ENCODE results near the gene ZNF311. TPM values are rescaled to one million over a fixed set of nuclear protein-coding genes. Genes with fewer than 3 reads are reported as not detected.
"Not testable (repeated sequence)": the region's sequence is repeated elsewhere in the genome, so short reads cannot be mapped to it uniquely, and the experiment has no call there.

Gene ZNF311
- total RNA-seq, 1 donor from 2014 or later = 0.59 TPM

DNA sequence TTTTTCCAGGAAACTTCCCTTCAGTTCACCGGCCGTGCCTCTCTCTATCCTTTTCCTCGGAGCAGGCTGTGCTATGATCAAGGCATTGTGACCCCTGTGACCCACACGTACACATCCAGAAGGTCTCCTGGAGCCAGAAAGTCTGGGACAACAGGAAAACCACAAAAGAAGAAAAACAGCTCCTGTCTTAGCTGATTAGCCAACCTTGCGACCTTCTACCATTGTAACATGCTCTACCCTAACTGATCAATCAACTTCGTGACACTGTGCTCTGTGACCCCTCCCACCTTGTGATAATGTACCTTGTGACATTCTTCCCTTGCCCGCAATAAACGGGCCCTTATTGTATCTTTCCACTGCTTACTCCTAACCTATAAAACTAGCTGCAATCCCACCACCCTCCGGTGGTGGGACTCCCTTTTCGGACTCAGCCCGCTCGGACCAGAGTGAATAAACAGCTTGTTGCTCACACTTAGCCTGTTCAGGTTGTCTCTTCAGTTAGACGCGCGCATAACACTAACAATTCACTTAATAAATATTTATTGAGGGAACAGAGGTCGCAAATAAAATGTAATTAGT, 24.2 kb downstream of the ZNF311 start:
- H3K9me3 Mint-ChIP-seq = no peaks in the 10 kb centered on the region
- peaks cover 40% of the 10 kb centered on the region for H3K27me3 Mint-ChIP-seq (ENCODE audit: low read depth)
- peak; percentile 49 for DNase-seq (ENCODE audit: low spot score)
- peak overlapping the region; percentile 78 for H3K27ac Mint-ChIP-seq
- peaks cover 43% of the 10 kb centered on the region for H3K4me1 Mint-ChIP-seq (ENCODE audit: low read depth)
- intact Hi-C loops (cut with micrococcal nuclease) = loop anchor here (1.0 to 10.0 kb wide), 5 partner anchors 37 to 1076 kb away; no protein-coding TSS in a partner anchor
- H3K36me3 Mint-ChIP-seq (ENCODE audit: low read depth) = peaks cover 3% of the 10 kb centered on the region
- H3K4me3 Mint-ChIP-seq (ENCODE audit: low read depth) = peak overlapping the region; percentile 89

DNA sequence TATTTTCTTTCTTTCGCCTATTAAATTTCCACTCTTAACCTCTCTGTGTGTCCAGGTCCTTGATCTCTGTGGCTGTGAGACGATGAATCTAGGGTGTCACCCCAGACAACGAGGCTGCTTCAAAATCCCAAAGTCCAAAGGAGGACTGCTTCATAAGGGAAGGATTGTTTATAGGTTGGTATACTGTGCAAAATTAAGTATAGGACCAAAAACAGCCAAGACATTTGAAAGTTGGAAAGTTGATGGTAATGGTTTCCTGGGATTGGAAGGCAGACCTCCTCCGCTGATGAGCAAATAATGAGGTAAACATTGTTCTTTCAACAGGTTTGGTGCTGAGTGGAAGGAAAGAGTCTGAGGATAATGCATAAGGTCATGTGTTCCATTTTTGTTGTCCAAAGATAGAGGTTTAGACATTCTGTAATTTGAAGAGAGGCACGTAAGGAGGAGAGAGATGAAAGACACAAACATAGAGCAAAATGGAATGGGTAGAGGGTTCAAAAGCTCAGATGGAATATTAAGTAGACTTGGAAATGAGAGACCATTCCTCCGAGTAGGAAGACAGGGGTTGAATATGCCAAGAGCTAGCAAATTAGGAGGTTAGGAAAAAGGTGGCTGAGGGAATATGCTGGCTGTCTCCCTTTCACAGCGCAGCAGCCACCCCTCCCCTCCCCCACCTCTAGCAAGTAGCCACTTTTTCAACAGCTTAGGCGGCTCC, 24.8 kb downstream of the ZNF311 start:
- Mint-ChIP-seq H3K27ac (peak overlapping the region; percentile 3), H3K27me3 (ENCODE audit: low read depth) (peaks cover 33% of the 10 kb centered on the region), H3K9me3 (no peaks in the 10 kb centered on the region), H3K4me1 (ENCODE audit: low read depth) (peaks cover 38% of the 10 kb centered on the region), H3K36me3 (ENCODE audit: low read depth) (peaks cover 3% of the 10 kb centered on the region), H3K4me3 (ENCODE audit: low read depth) (peak overlapping the region; percentile 89)
- intact Hi-C loops (cut with micrococcal nuclease) = loop anchor here (5.0 to 10.0 kb wide), 2 partner anchors 118 to 1075 kb away; no protein-coding TSS in a partner anchor
- no peak for DNase-seq (ENCODE audit: low spot score)

DNA sequence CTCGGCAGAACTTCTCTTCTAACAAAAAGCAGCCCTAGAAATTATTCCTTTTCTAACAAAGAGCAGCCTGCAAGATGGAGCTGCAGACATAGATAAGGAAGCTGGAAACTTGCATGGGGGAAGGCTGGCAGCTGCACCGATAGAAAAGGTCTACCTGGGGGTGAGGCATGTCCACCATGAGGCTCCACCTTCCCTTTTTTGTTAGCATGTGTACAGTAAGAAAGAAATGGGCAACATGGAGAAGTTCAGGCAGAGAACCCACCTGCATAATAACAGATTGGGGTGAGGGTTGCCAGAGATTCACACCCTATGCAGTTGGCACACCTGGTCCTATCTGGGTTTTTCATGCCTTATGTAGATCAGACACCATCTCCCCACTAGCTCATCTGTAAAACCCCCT, 25.4 kb downstream of the ZNF311 start:
- intact Hi-C loops (cut with micrococcal nuclease) = loop anchor here (5.0 to 10.0 kb wide), 2 partner anchors 117 to 1075 kb away; no protein-coding TSS in a partner anchor
- Mint-ChIP-seq H3K27ac (no peak overlapping the region), H3K9me3 (no peaks in the 10 kb centered on the region), H3K27me3 (ENCODE audit: low read depth) (peaks cover 33% of the 10 kb centered on the region), H3K4me3 (ENCODE audit: low read depth) (no peak overlapping the region), H3K4me1 (ENCODE audit: low read depth) (peaks cover 35% of the 10 kb centered on the region), H3K36me3 (ENCODE audit: low read depth) (peaks cover 3% of the 10 kb centered on the region)
- no peak for DNase-seq (ENCODE audit: low spot score)

DNA sequence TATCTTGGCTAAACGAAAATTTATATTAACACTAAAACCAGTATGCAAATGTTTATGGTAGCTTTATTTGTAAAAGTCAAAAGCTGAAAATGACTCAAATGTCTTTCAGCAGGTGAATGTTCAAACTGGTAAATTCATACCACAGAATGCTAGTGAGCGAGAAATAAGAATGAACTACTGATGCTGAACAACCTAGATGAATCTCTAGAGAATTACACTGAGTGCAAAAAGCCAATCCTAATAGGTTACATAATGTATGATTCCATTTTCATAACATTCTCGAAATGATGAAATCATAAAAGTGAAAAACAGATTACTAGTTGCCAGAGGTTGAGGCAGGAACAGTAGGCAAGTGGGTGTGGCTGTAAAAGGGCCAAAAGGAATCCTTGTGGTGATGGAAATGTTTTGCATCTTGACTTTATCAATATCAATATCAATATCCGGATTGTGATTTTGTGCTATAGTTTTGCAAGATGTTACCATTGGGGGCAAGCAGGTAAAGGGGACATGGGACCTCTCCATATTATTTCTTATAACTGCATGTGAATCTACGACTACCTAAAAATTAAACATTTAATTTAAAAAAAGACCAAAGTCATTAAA, 26.1 kb downstream of the ZNF311 start:
- Mint-ChIP-seq H3K27me3 (ENCODE audit: low read depth) (peaks cover 37% of the 10 kb centered on the region), H3K36me3 (ENCODE audit: low read depth) (peaks cover 3% of the 10 kb centered on the region), H3K9me3 (no peaks in the 10 kb centered on the region), H3K27ac (no peak overlapping the region), H3K4me3 (ENCODE audit: low read depth) (no peak overlapping the region), H3K4me1 (ENCODE audit: low read depth) (peaks cover 35% of the 10 kb centered on the region)
- no peak for DNase-seq (ENCODE audit: low spot score)
- intact Hi-C loops (cut with micrococcal nuclease) = no loop called here

DNA sequence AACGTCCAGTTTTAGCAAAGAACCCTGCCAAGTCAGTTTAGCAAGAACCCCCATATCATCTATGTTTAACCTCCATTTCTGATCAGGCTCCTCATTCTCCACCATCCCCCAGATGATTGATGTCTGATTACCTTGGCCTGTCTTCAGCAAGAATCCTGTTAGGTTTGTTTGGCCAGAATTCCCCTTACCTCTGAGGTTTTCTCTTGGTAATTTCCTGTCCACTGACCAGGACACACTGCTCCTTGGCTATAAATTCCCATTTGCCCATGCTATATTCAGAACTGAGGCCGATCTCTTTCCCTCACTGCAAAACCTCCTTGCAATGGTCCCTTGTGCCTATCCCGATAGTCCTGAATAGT, 27.0 kb downstream of the ZNF311 start:
- Mint-ChIP-seq H3K36me3 (ENCODE audit: low read depth) (peaks cover 3% of the 10 kb centered on the region), H3K9me3 (no peaks in the 10 kb centered on the region), H3K27ac (no peak overlapping the region), H3K4me3 (ENCODE audit: low read depth) (peak overlapping the region; percentile 66), H3K27me3 (ENCODE audit: low read depth) (peaks cover 37% of the 10 kb centered on the region), H3K4me1 (ENCODE audit: low read depth) (peaks cover 31% of the 10 kb centered on the region)
- DNase-seq (ENCODE audit: low spot score) = no peak
- intact Hi-C loops (cut with micrococcal nuclease) = no loop called here

DNA sequence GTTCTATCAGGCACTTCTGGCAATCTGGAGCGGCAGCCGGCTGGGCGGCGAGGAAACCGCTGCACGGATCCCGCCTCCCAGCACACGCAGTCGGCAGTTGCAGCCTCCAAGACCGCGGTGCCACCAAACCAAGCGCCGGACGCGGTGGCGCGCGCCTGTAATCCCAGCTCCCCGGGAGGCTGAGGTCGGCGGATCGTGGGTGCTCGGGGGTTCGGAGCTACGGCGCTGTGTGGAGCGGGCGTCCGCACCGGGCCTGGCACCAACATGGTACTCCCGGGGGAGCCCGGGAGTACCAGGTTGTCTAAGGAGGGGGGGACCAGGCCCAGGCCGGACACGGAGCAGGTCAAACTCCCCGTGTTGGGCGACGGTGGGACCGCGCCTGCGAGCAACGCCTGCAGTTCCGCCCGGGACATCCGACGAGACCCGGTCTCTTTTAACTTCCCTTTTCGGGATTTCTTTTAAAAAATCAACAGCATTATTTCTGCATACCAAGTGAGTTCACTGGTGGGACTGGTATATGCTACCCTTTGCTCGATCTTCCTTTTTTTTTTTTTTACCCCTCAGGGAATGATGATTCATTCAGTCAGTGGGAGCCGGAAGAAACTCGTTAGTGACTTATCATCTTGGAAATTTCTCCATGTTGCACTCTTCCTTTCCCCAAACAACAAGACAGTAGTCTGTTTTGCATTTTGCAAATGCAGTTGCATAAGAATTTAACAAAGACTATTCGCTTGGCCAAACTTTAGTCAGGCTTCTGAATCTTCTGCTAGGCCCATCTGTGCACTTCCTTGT, 27.6 kb downstream of the ZNF311 start:
- intact Hi-C loops (cut with micrococcal nuclease) = no loop called here
- Mint-ChIP-seq H3K36me3 (ENCODE audit: low read depth) (peaks cover 3% of the 10 kb centered on the region), H3K27ac (no peak overlapping the region), H3K9me3 (no peaks in the 10 kb centered on the region), H3K27me3 (ENCODE audit: low read depth) (peaks cover 37% of the 10 kb centered on the region), H3K4me3 (ENCODE audit: low read depth) (peak overlapping the region; percentile 71), H3K4me1 (ENCODE audit: low read depth) (peaks cover 26% of the 10 kb centered on the region)
- no peak for DNase-seq (ENCODE audit: low spot score)

DNA sequence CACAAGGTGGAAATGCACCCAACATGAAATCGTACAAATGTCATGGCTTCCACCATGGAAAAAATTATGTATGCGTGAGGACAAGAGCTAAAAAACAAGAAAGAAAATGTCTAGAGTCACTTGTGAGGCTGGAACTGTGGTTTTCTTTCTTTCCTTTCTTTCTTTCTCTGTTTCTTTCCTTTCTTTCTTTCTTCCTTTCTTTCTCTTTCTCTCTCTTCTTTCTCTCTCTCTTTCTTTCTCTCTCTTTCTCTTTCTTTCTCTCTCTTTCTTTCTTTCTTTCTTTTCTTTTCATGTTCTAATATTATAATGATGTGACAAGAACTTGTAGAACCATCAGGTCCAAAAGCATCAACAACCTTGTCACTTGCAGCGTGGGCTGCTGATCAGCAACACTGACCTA, 28.4 kb downstream of the ZNF311 start:
- no peaks in the 10 kb centered on the region for H3K9me3 Mint-ChIP-seq
- peak overlapping the region; percentile 3 for H3K4me3 Mint-ChIP-seq (ENCODE audit: low read depth)
- peaks cover 3% of the 10 kb centered on the region for H3K36me3 Mint-ChIP-seq (ENCODE audit: low read depth)
- H3K4me1 Mint-ChIP-seq (ENCODE audit: low read depth) = peaks cover 25% of the 10 kb centered on the region
- no peak for DNase-seq (ENCODE audit: low spot score)
- H3K27me3 Mint-ChIP-seq (ENCODE audit: low read depth) = peaks cover 37% of the 10 kb centered on the region
- intact Hi-C loops (cut with micrococcal nuclease) = no loop called here
- H3K27ac Mint-ChIP-seq = no peak overlapping the region

DNA sequence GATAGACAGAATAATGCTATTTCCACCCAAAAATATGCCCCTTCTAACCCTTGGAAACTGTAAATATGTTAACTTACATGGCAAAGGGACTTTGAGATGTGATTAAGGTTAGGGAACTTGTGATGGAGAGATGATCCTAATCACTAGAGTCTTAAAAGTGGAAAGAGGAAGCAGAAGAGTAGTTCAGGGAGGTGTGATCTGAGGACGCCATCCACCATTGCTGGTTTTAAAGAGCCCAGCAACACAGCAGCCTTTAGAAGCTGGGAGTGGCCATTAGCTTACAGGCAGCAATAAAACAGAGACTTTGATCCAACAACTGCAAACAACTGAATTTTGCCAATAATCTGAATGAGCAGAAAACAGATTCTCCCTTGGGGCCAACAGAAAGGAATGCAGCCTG, 30.6 kb downstream of the ZNF311 start:
- no peaks in the 10 kb centered on the region for H3K9me3 Mint-ChIP-seq
- no peak for DNase-seq (ENCODE audit: low spot score)
- H3K36me3 Mint-ChIP-seq (ENCODE audit: low read depth) = peaks cover 3% of the 10 kb centered on the region
- H3K27me3 Mint-ChIP-seq (ENCODE audit: low read depth) = peaks cover 31% of the 10 kb centered on the region
- H3K4me1 Mint-ChIP-seq (ENCODE audit: low read depth) = peaks cover 12% of the 10 kb centered on the region
- intact Hi-C loops (cut with micrococcal nuclease) = no loop called here
- no peak overlapping the region for H3K27ac Mint-ChIP-seq
- no peak overlapping the region for H3K4me3 Mint-ChIP-seq (ENCODE audit: low read depth)

DNA sequence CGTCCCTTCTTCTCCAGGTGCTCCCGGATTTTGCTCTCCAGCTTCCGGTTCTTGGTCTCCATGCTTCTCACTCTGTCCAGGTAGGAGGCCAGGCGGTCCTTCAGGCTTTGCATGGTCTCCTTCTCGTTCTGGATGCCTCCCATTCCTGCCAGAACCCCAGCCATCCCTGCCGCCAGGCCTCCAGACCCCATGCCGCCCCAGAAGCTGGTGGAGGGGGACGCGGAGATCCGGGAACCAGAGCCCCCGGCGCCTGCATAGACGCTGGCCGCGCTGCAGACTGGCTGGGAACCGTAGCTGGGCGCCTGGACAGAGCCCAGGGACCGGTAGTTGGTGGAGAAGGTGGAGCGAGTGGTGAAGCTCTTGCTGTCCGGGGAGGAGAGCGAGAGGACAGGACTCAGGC, 35.1 kb downstream of the ZNF311 start:
- H3K4me1 Mint-ChIP-seq (ENCODE audit: low read depth); intact Hi-C loops (cut with micrococcal nuclease); H3K4me3 Mint-ChIP-seq (ENCODE audit: low read depth); H3K36me3 Mint-ChIP-seq (ENCODE audit: low read depth); DNase-seq (ENCODE audit: low spot score); H3K9me3 Mint-ChIP-seq; H3K27ac Mint-ChIP-seq: not testable (repeated sequence)
- peaks cover 26% of the 10 kb centered on the region for H3K27me3 Mint-ChIP-seq (ENCODE audit: low read depth)

DNA sequence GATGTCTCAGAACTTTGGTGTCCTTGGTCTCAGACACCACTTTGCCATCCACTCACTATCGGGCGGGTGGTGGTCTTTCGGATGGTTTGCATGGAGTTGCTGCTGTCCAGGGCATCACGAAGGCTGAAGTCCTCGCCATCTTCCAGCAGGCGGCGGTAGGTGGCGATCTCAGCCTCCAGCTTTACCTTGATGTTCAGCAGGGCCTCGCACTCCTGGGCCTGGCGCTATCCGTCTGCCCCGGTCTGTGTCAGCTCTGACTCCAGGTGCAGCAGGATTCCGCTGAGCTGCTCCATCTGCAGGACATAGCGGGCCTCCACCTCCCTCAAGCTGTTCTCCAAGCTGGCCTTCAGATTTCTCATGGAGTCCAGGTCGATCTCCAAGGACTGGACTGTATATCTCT, 36.0 kb downstream of the ZNF311 start:
- Mint-ChIP-seq H3K27ac (no peak overlapping the region), H3K4me1 (ENCODE audit: low read depth) (no peaks in the 10 kb centered on the region), H3K9me3 (no peaks in the 10 kb centered on the region), H3K36me3 (ENCODE audit: low read depth) (no peaks in the 10 kb centered on the region), H3K4me3 (ENCODE audit: low read depth) (no peak overlapping the region), H3K27me3 (ENCODE audit: low read depth) (peaks cover 22% of the 10 kb centered on the region)
- no peak for DNase-seq (ENCODE audit: low spot score)
- intact Hi-C loops (cut with micrococcal nuclease) = no loop called here

DNA sequence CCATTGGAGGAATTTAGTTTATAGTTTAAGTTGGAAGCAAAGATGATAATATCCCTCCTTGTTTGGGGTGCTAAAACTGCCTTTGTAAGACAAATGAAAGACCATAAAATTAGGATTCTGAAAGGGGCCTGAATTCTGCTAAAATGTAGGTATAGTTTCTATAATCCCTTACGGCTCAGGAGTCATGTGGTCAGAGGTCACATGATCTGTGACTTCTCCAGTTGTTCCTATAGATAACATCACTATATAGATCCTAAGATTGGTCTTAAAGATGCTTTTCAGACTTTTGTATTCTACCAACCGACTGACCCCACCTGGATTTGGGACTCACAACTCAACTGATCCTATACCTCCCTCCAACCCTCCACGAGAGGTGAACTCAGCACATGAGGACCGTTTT, 36.6 kb downstream of the ZNF311 start:
- no peak overlapping the region for H3K27ac Mint-ChIP-seq
- no peaks in the 10 kb centered on the region for H3K9me3 Mint-ChIP-seq
- H3K27me3 Mint-ChIP-seq (ENCODE audit: low read depth) = peaks cover 25% of the 10 kb centered on the region
- H3K4me1 Mint-ChIP-seq (ENCODE audit: low read depth) = no peaks in the 10 kb centered on the region
- DNase-seq (ENCODE audit: low spot score) = no peak
- intact Hi-C loops (cut with micrococcal nuclease) = no loop called here
- no peaks in the 10 kb centered on the region for H3K36me3 Mint-ChIP-seq (ENCODE audit: low read depth)
- no peak overlapping the region for H3K4me3 Mint-ChIP-seq (ENCODE audit: low read depth)

DNA sequence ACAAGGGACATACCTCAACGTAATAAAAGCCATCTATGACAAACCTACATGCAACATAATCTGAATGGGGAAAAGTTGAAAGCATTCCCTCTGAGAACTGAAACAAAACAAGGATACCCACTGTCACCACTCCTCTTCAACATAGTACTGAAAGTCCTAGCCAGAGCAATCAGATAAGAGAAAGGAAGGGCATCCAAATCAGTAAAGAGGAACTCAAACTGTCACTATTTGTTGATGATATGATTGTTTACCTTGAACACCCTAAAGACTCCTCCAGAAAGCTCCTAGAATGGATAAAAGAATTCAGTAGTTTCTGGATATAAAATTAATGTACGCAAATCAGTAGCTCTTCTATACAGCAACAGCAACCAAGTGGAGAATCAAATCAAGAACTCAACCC, 39.4 kb downstream of the ZNF311 start:
- DNase-seq (ENCODE audit: low spot score) = no peak
- Mint-ChIP-seq H3K4me1 (ENCODE audit: low read depth) (no peaks in the 10 kb centered on the region), H3K27ac (no peak overlapping the region), H3K9me3 (no peaks in the 10 kb centered on the region), H3K36me3 (ENCODE audit: low read depth) (no peaks in the 10 kb centered on the region), H3K4me3 (ENCODE audit: low read depth) (no peak overlapping the region), H3K27me3 (ENCODE audit: low read depth) (peaks cover 25% of the 10 kb centered on the region)
- intact Hi-C loops (cut with micrococcal nuclease) = no loop called here

All from activated T-helper 2 cell treated with anti-CD3 and anti-CD28 coated beads, Interferon-gamma antibody, Interleukin-2, Interleukin-4, amounts not matched to agents 10 μg/mL and 5 μg/mL and 100 μg/mL, durations not matched to agents 14 hours and 24 hours and 36 hours (primary cell).